Measurements from ENCODE around the gene LTO1.

- TF ChIP-seq CTCF (IDR thresholded peaks at IDR 0.05; ENCODE audit: insufficient read depth, low read length) (no peak), GABPA (IDR thresholded peaks at IDR 0.05; ENCODE audit: low read depth) (no peak), POLR2AphosphoS5 (IDR thresholded peaks at IDR 0.05; ENCODE audit: low read depth) (no peak)
- TF ChIP-seq, protein P1, sequence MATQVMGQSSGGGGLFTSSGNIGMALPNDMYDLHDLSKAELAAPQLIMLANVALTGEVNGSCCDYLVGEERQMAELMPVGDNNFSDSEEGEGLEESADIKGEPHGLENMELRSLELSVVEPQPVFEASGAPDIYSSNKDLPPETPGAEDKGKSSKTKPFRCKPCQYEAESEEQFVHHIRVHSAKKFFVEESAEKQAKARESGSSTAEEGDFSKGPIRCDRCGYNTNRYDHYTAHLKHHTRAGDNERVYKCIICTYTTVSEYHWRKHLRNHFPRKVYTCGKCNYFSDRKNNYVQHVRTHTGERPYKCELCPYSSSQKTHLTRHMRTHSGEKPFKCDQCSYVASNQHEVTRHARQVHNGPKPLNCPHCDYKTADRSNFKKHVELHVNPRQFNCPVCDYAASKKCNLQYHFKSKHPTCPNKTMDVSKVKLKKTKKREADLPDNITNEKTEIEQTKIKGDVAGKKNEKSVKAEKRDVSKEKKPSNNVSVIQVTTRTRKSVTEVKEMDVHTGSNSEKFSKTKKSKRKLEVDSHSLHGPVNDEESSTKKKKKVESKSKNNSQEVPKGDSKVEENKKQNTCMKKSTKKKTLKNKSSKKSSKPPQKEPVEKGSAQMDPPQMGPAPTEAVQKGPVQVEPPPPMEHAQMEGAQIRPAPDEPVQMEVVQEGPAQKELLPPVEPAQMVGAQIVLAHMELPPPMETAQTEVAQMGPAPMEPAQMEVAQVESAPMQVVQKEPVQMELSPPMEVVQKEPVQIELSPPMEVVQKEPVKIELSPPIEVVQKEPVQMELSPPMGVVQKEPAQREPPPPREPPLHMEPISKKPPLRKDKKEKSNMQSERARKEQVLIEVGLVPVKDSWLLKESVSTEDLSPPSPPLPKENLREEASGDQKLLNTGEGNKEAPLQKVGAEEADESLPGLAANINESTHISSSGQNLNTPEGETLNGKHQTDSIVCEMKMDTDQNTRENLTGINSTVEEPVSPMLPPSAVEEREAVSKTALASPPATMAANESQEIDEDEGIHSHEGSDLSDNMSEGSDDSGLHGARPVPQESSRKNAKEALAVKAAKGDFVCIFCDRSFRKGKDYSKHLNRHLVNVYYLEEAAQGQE (IDR thresholded peaks at IDR 0.05; ENCODE audit: insufficient replicate concordance, low read depth): no peak
Measured at GRCh38 chr11:69685348-69685747, 10.2 kb upstream of the LTO1 start.

Measured in HL-60 (cell line).